Naive thymus-derived CD4-positive, alpha-beta T cell (primary cell): Measurements from ENCODE around the gene ADAM23. TPM values are rescaled to one million over a fixed set of nuclear protein-coding genes. Genes with fewer than 3 reads are reported as not detected.

ENCODE experiments used
- ATAC-seq: fragments of 150-1000 bp; cut with Tn5 transposase; 2 replicates; pipeline ENCODE4 v1.10.0; 2021; ENCODE audit warnings: mild to moderate bottlenecking, moderate library complexity
- CTCF ChIA-PET: fragments of 350-600 bp; sonication (Branson Sonifier 250); formaldehyde crosslinking; loops from one replicate; lab custom pipeline; 2021; ENCODE audit warnings: antibody characterized with exemption; lab: Charles Lee
- POLR2A ChIA-PET: fragments of 350-600 bp; sonication (Branson Sonifier 250); formaldehyde crosslinking; loops from one replicate; lab custom pipeline; 2021; ENCODE audit warnings: antibody characterized with exemption, inconsistent platforms; lab: Charles Lee
- DNase-seq, 9 donors: peaks; one replicate each; pipeline versions ENCODE4 v3.0.0 to v3.0.0-alpha.2; 2020 to 2022; ENCODE audit warnings: mixed read lengths in 1 of 9
- H3K27ac ChIP-seq: one replicate; pipeline ENCODE4 v1.7.0; 2013; ENCODE audit warnings: mild to moderate bottlenecking, low read depth, low read length, moderate library complexity
- H3K27me3 ChIP-seq, 2 donors: one replicate each; pipeline ENCODE4 v1.7.0; 2013; ENCODE audit warnings: low read length in 2 of 2, mild to moderate bottlenecking in 2 of 2, moderate library complexity in 2 of 2; ENCODE audit not compliant: control insufficient read depth in 2 of 2, insufficient read depth in 2 of 2
- H3K36me3 ChIP-seq, 3 experiments: 1 replicate in 2 of 3; 2 replicates in 1 of 3; pipeline ENCODE4 v1.7.0; 2013; ENCODE audit warnings: low read length in 3 of 3, mild to moderate bottlenecking in 3 of 3, moderate library complexity in 1 of 3; ENCODE audit not compliant: insufficient read depth in 3 of 3, control insufficient read depth in 2 of 3
- H3K4me1 ChIP-seq, 2 donors: one replicate each; pipeline ENCODE4 v1.7.0; 2013; ENCODE audit warnings: low read length in 2 of 2, mild to moderate bottlenecking in 2 of 2, moderate library complexity in 1 of 2; ENCODE audit not compliant: control insufficient read depth in 2 of 2, insufficient read depth in 2 of 2
- H3K4me3 ChIP-seq: 2 replicates; pipeline ENCODE4 v1.7.0; 2013; ENCODE audit warnings: mild to moderate bottlenecking, low read length
- H3K9me3 ChIP-seq, 3 experiments: 1 replicate in 2 of 3; 2 replicates in 1 of 3; pipeline ENCODE4 v1.7.0; 2013; ENCODE audit warnings: low read length in 3 of 3; ENCODE audit not compliant: control insufficient read depth in 2 of 3
- H3K27ac Mint-ChIP-seq, 9 donors: one replicate each; pipeline ENCODE4 v1.8.0; 2020 to 2022; ENCODE audit warnings: mixed read lengths in 9 of 9, mild to moderate bottlenecking in 8 of 9, moderate library complexity in 5 of 9, inconsistent platforms in 2 of 9
- H3K27me3 Mint-ChIP-seq, 5 donors: one replicate each; pipeline ENCODE4 v1.8.0; 2021 to 2022; ENCODE audit warnings: mixed read lengths in 5 of 5, mild to moderate bottlenecking in 1 of 5
- H3K36me3 Mint-ChIP-seq, 5 donors: one replicate each; pipeline ENCODE4 v1.8.0; 2020 to 2022; ENCODE audit warnings: mixed read lengths in 5 of 5, mild to moderate bottlenecking in 3 of 5, inconsistent platforms in 1 of 5
- H3K4me1 Mint-ChIP-seq, 7 donors: one replicate each; pipeline ENCODE4 v1.8.0; 2020 to 2022; ENCODE audit warnings: mixed read lengths in 7 of 7, mild to moderate bottlenecking in 3 of 7, inconsistent platforms in 1 of 7
- H3K4me3 Mint-ChIP-seq, 10 donors: one replicate each; pipeline ENCODE4 v1.8.0; 2020 to 2022; ENCODE audit warnings: mild to moderate bottlenecking in 10 of 10, mixed read lengths in 10 of 10, moderate library complexity in 6 of 10, inconsistent platforms in 2 of 10
- H3K9me3 Mint-ChIP-seq, 11 donors: one replicate each; pipeline ENCODE4 v1.8.0; 2020 to 2022; ENCODE audit warnings: mixed read lengths in 11 of 11, mild to moderate bottlenecking in 4 of 11, inconsistent platforms in 1 of 11, moderate library complexity in 1 of 11
- intact Hi-C, 2 donors: fragments of 100-400 bp; cut with micrococcal nuclease; formaldehyde crosslinking; loops; one replicate each; pipeline ENCODE4 v1.15.1; 2023
- polyA plus RNA-seq, 2 donors: library from polyadenylated mRNA; unstranded; fragments of 300-500 nt; fragmentation: Illumina TruSeq; gene quantifications; one replicate each; pipeline ENCODE4 v1.2.3, GENCODE V29; 2021
- total RNA-seq, 6 experiments: library from RNA in 5 of 6; stranded (reverse) in 5 of 6; gene quantifications; 1 replicate in 5 of 6; 2 replicates in 1 of 6; pipeline ENCODE4 v1.2.3 and lab custom pipeline; 2021 to 2026

The ADAM23 gene
- total and polyA plus RNA-seq, 7 experiments from 2014 or later: 0.22 to 5.6 (median 1.2) TPM

- Histone ChIP-seq H3K27ac (no peak within 1 kb of the TSS), H3K9me3 (no peaks in the 10 kb centered on the region), H3K36me3 (no peaks in the 10 kb centered on the region), H3K4me3 (no peak within 1 kb of the TSS), H3K4me1 (no peaks in the 10 kb centered on the region), H3K27me3 (peaks cover 0 to 11% of the 10 kb centered on the region in 2 donors)
- DNase-seq (peak in 3 of 9 donors; percentile 5 to 27 (median 7)), ATAC-seq (no peak)
- Mint-ChIP-seq H3K36me3 (no peaks in the 10 kb centered on the region), H3K4me3 (no peak within 1 kb of the TSS), H3K4me1 (peaks cover 0 to 2% (median 0%) of the 10 kb centered on the region in 7 donors), H3K27ac (no peak within 1 kb of the TSS), H3K9me3 (peaks cover 0 to 4% (median 0%) of the 10 kb centered on the region in 11 donors), H3K27me3 (peaks cover 11 to 30% (median 16%) of the 10 kb centered on the region in 5 donors)
- ChIA-PET POLR2A (no interaction called here), CTCF (interaction anchor here (0.8 kb wide), 1 partner anchor 882 kb away, joined by 3 read pairs; no protein-coding TSS in a partner anchor)
- intact Hi-C loops: no loop called here
Measured at GRCh38 chr2:206642075-206643025, 199.0 kb downstream of the ADAM23 start, which contains the start of gene FAM237A. Gene FAM237A, plus strand, starts transcription at chr2:206642487. Its CDS starts 1,750 bp downstream, at chr2:206644237.

GRCh38 chr2:206647985-206648384, 204.7 kb downstream of the ADAM23 start:
- POLR2A ChIA-PET: no interaction called here
- Mint-ChIP-seq H3K4me1 (no peaks in the 10 kb centered on the region), H3K4me3 (no peak overlapping the region), H3K27me3 (peaks cover 3 to 29% (median 16%) of the 10 kb centered on the region in 5 donors), H3K27ac (no peak overlapping the region), H3K36me3 (no peaks in the 10 kb centered on the region), H3K9me3 (peaks cover 0 to 4% (median 0%) of the 10 kb centered on the region in 11 donors)
- H3K4me3 ChIP-seq: no peak overlapping the region
- no peaks in the 10 kb centered on the region for H3K27me3 ChIP-seq
- CTCF ChIA-PET: no interaction called here
- H3K27ac ChIP-seq: no peak overlapping the region
- DNase-seq (no peak), ATAC-seq (no peak)
- no peaks in the 10 kb centered on the region for H3K4me1 ChIP-seq
- intact Hi-C loops: no loop called here
- H3K36me3 ChIP-seq: no peaks in the 10 kb centered on the region
- no peaks in the 10 kb centered on the region for H3K9me3 ChIP-seq

GRCh38 chr2:206657087-206657486, 213.8 kb downstream of the ADAM23 start:
- DNase-seq: no peak
- no peak overlapping the region for H3K4me3 ChIP-seq
- H3K27ac ChIP-seq: no peak overlapping the region
- H3K9me3 Mint-ChIP-seq: peaks cover 0 to 18% (median 10%) of the 10 kb centered on the region in 11 donors
- H3K4me3 Mint-ChIP-seq: no peak overlapping the region
- H3K9me3 ChIP-seq: peaks cover 0 to 6% (median 4%) of the 10 kb centered on the region in 3 experiments
- H3K4me1 ChIP-seq: no peaks in the 10 kb centered on the region
- no peak overlapping the region for H3K27ac Mint-ChIP-seq
- no peak for ATAC-seq
- H3K27me3 Mint-ChIP-seq: peaks cover 0 to 26% (median 13%) of the 10 kb centered on the region in 5 donors
- H3K36me3 Mint-ChIP-seq: peaks cover 0 to 8% (median 5%) of the 10 kb centered on the region in 5 donors
- H3K27me3 ChIP-seq: no peaks in the 10 kb centered on the region
- ChIA-PET POLR2A (no interaction called here), CTCF (no interaction called here)
- no peaks in the 10 kb centered on the region for H3K4me1 Mint-ChIP-seq
- H3K36me3 ChIP-seq: no peaks in the 10 kb centered on the region
- intact Hi-C loops: no loop called here

- intact Hi-C loops: no loop called here
- no peak overlapping the region for H3K27ac Mint-ChIP-seq
- Histone ChIP-seq H3K27ac (no peak overlapping the region), H3K4me1 (no peaks in the 10 kb centered on the region), H3K36me3 (no peaks in the 10 kb centered on the region), H3K27me3 (no peaks in the 10 kb centered on the region), H3K4me3 (no peak overlapping the region), H3K9me3 (no peaks in the 10 kb centered on the region)
- ChIA-PET CTCF (interaction anchor here (0.6 kb wide), 1 partner anchor 24 kb away, joined by 3 read pairs; no protein-coding TSS in a partner anchor), POLR2A (no interaction called here)
- peaks cover 8 to 33% (median 28%) of the 10 kb centered on the region in 5 donors for H3K27me3 Mint-ChIP-seq
- H3K4me1 Mint-ChIP-seq: no peaks in the 10 kb centered on the region
- no peaks in the 10 kb centered on the region for H3K9me3 Mint-ChIP-seq
- ATAC-seq (no peak), DNase-seq (no peak)
- no peak overlapping the region for H3K4me3 Mint-ChIP-seq
- no peaks in the 10 kb centered on the region for H3K36me3 Mint-ChIP-seq
Measured at GRCh38 chr2:206665251-206665650, 221.9 kb downstream of the ADAM23 start.

Other genes with a start within 250 kb of the ADAM23 start
- gene ZDBF2, start 168.9 kb upstream of the ADAM23 start, total RNA-seq: 10 to 100 TPM in 4 of 5 experiments, 1 to 10 TPM in 1; 9.1 to 22.4 (median 16.0) TPM
- gene ZDBF2, start 168.9 kb upstream of the ADAM23 start, polyA plus RNA-seq: 1 to 10 TPM; 4.4 to 6.7 TPM
- gene FAM237A, start 199.0 kb downstream of the ADAM23 start, total RNA-seq: not detected
- gene FAM237A, start 199.0 kb downstream of the ADAM23 start, polyA plus RNA-seq: not detected